ENCODE measurements around the gene HILPDA.
"Not testable (repeated sequence)": the region's sequence is repeated elsewhere in the genome, so short reads cannot be mapped to it uniquely, and the experiment has no call there.

DNA sequence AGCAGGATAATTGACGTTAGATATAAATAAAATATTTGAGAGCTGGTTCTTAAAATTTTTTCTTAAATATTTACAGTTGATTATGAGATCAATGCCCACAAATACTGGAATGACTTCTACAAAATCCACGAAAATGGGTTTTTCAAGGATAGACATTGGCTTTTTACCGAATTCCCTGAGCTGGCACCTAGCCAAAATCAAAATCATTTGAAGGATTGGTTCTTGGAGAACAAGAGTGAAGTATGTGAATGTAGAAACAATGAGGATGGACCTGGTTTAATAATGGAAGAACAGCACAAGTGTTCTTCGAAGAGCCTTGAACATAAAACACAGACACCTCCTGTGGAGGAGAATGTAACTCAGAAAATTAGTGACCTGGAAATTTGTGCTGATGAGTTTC, 23.4 kb downstream of the HILPDA start:
- TF ChIP-seq CTCF (conservative IDR thresholded peaks at IDR 0.05; ENCODE audit: low read depth in 2 of 2); POLR2AphosphoS5 (IDR thresholded peaks at IDR 0.05; ENCODE audit: low read depth); REST (IDR thresholded peaks at IDR 0.05; ENCODE audit: unreplicated experiment); JUNB (IDR thresholded peaks at IDR 0.05; ENCODE audit: unreplicated experiment): not testable (repeated sequence)
